ENCODE measurements around the gene HOXD3. TPM values are rescaled to one million over a fixed set of nuclear protein-coding genes. Genes with fewer than 3 reads are reported as not detected.

HOXD3 gene
- total RNA-seq, 1 experiment from 2014 or later, result 1.0 TPM

DNA sequence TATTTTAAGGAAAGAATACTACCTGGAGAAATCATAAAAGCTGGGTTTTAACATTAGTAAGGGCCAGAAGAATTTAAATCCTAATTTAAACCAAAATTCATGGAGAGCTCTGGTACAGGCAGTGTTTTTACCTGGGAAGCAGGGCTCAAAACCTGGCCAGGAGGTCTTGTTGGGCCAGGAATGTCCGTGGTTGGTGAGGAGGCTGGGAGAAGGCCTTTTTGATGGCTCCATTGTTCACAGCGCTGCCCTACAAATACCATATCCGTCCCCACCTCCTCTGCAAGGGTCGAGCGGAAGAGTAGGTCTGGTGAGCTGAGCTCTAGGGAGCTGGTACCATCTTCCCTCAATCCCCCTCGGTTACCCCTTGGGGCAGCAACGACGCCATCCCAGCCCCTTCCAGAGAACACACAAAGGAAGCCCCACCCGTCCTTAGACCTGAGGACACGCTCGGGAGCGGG, 20.5 kb downstream of the HOXD3 start:
- no peak for DNase-seq (ENCODE audit: low spot score)

DNA sequence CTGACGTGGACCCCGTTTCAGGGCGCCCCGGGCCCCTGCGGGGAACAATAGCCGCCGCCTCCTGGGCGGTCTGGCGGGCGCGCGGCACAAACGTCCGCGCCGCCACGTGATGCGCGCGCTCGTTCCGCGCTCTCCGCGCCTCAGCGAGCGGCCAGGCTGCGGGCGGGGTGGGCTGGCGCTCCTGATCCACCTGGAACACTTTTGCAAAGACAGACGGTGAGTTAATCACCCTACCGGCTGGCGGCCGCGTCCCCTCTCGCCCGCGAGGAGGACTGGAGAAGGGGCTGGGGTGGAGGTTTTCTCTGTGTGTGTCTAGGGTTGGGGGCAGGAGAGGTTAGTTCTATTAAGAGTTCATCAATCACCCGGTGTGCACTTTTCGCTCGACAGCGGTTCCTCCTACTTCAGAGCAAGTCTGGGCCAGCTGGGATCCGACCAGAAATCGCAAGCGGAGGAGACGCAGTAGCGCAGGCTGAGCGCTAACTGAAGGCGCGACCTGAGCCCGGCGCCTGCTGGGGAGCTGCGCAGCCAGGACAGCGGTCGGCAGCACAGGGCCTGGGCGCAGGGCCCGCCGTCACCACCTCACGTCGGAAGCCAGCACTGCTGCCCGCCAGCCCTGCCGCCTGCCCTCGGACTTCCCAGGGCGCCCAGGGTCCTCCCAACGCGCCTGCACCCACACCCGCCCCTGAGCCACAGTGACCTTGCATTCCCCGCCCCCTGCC, 21.1 kb downstream of the HOXD3 start:
- DNase-seq (ENCODE audit: low spot score), result no peak

DNA sequence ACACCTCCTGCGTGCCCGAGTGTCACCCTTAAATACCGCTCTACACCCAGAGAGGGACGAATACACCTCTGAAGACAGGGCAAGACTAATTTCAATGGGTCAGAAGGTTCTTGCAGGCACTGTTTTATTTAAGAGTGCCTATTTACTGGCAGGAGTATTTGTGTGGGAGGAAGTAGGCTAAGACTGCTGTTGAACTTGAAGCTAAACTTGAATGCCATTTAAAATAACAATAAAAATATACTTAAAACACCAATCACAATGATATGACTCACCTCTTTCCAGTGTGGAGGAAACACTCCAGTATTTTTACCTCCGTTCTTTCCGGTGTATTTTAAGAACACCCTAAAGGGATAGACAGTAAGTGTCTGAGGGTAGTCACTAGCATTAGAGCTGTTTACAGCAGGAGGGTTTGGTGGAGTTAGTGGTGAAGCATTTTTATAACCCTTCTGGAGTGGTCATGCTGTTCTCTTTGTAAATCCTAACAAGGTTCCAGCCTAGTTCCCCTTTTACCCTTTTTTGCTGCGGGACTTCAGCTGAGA, 21.7 kb downstream of the HOXD3 start:
- peak; percentile 22 for DNase-seq (ENCODE audit: low spot score)

GRCh38 chr2:176181551-176181950, 24.4 kb downstream of the HOXD3 start:
- DNase-seq (ENCODE audit: low spot score), result no peak

DNA sequence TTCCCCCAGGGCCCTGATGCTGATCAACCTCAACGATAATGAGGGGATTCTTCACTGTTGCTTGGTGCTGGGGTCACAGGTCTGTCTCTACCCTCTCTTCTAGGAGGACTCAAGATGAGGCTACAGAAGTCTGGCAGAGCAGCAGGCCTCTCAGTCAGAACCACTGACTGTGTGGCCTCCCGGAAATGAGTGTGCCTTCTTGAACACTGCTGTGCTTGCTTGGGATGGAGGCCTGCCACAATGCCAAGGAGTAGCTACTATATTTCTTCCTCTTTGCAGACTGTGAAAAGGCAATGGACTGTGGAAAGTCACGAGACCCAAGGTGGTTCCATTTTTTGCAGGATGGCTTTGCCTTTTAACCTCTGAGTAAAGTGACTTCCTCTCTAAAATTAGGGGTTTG, 25.6 kb downstream of the HOXD3 start:
- no peak for DNase-seq (ENCODE audit: low spot score)

- DNase-seq (ENCODE audit: low spot score), result no peak
Measured at GRCh38 chr2:176184749-176185148, 27.6 kb downstream of the HOXD3 start.

- no peak for DNase-seq (ENCODE audit: low spot score)
Measured at GRCh38 chr2:176186024-176186423, 28.9 kb downstream of the HOXD3 start.

DNA sequence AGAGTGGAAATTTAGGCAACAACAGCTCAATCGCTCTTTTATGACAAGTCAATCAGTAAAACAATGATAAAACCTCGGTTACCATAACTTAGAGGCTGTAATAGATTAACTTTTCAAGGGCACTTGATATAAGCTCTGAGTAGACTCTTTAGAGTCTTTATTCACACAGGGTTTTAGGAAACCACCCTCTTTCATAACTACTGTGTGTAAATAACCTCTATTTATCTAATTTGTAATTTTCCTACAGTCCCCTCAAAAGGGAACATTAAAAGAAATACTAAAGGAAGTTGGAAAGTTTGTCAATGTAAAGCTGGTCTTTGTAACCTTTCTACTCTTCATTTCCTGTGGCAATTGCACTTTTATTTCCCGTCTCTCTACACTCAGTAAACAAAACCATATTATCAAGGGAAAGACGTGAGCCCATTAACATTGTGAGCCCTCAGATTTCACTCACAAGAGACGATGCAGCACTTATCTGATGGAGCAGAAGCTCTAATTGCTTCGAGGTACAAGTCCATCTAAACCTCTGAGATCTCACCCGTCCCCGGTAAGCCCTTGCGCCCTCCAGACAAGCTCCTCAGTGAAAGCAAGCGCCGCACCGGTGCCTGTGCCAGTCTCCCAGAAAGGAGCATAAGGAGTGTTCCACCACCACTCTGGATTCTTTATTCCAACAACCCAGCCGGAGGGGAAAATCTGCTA, 30.2 kb downstream of the HOXD3 start:
- DNase-seq (ENCODE audit: low spot score), result no peak

- DNase-seq (ENCODE audit: low spot score), result no peak
Measured at GRCh38 chr2:176187899-176188773, 31.0 kb downstream of the HOXD3 start, which contains the start of gene HOXD1. HOXD1 (plus strand) TSS chr2:176188668; CDS start chr2:176188802, 134 bp downstream.

- no peak for DNase-seq (ENCODE audit: low spot score)
Measured at GRCh38 chr2:176188774-176189680, 31.9 kb downstream of the HOXD3 start.

DNA sequence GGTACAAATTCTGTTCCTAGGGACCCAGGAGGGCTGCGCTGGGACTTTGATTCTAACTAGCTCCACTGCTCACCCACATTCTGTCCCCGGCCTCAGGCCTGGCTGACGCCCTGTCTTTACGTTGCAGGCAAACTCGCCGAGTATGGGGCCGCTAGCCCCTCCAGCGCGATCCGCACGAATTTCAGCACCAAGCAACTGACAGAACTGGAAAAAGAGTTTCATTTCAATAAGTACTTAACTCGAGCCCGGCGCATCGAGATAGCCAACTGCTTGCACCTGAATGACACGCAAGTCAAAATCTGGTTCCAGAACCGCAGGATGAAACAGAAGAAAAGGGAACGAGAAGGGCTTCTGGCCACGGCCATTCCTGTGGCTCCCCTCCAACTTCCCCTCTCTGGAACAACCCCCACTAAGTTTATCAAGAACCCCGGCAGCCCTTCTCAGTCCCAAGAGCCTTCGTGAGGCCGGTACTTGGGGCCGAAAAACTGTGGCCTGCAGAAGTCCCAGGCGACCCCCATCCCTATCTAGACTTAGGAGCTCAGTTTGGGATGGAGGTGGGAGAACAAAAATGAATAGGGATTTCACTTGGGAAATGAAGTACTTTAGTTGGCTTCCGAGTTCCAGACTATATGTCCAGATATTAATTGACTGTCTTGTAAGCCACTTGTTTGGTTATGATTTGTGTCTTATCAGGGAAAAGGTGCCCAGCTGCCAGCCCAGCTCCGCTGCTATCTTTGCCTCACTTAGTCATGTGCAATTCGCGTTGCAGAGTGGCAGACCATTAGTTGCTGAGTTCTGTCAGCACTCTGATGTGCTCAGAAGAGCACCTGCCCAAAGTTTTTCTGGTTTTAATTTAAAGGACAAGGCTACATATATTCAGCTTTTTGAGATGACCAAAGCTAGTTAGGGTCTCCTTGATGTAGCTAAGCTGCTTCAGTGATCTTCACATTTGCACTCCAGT, 32.9 kb downstream of the HOXD3 start:
- no peak for DNase-seq (ENCODE audit: low spot score)

DNA sequence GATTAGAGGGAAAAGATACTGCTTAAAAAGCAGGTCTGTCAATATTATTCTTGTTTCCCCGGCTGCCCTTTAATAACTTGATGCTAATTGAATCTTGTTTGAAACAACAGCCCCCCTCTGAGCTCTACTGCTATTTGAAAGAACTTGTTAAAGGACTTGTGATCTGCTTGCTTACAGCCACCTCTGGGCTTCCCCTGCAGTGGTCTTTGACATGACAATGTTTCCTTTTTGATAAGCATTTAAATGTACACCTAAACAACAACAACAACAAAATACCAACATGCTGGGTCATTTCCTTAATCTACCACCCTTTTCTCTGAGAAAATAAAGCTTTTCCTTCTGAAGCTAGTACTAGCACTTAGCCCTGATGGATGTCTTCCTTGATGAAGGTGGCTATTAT, 35.2 kb downstream of the HOXD3 start:
- no peak for DNase-seq (ENCODE audit: low spot score)

DNA sequence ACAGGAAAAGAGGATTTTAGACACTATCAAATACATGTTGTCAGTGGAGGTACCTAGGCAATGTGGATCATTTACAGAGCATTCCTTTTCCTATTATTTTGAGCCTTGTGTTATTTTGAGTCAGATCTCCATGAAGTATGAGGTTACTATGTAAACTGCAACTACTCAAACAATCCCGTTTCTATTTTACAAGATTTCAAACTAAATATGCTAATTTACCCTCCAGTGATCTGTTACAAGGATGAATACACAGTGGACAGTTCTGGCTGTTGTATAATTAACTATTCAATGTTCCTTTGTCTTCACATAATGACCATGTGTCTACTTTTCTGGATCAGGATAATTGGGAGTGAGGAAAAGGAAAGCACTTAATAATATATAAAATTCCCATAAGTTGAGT, 35.9 kb downstream of the HOXD3 start:
- no peak for DNase-seq (ENCODE audit: low spot score)

- no peak for DNase-seq (ENCODE audit: low spot score)
Measured at GRCh38 chr2:176199902-176200301, 42.8 kb downstream of the HOXD3 start.

GRCh38 chr2:176200971-176201370, 43.9 kb downstream of the HOXD3 start:
- DNase-seq (ENCODE audit: low spot score), result no peak

- no peak for DNase-seq (ENCODE audit: low spot score)
Measured at GRCh38 chr2:176202491-176202890, 45.4 kb downstream of the HOXD3 start.

DNA sequence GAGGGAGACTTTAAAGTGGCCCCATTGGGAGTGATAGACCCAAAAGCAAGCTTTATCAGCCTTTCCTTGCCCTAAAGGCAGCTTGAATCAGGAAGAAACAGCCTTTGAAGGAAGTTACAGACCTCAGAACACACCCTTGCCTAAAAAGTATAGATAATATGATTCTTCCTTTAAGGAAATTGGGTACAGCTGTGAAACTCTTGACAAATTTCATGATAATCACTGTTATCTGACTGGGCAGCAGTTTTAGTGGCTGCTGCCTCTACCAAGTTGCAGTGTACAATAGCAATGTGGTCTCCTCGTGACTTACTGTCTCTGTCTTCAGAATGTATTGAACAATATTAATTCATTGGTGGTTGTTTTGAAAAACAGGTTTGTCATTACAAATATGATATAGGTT, 48.0 kb downstream of the HOXD3 start:
- no peak for DNase-seq (ENCODE audit: low spot score)

GRCh38 chr2:176206136-176206535, 49.0 kb downstream of the HOXD3 start:
- no peak for DNase-seq (ENCODE audit: low spot score)

DNA sequence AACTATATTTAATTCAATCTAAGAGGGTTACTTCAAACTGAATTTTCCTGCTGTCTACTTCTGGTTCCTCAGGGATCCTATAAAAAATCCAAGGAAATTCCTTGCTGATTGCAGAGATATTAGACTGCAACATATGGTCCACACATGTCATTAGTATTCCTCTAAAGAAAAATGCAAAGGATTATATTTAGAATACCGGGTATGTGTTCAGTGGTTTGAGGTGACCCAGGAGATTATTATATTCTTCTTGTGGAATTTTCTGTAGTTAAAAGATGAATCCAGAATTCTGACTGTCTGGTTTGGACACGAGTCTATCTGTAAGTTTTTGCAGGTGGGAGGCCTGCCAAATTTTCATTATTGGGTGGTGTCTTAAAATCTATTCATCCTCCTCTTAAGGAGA, 49.6 kb downstream of the HOXD3 start:
- no peak for DNase-seq (ENCODE audit: low spot score)

DNA sequence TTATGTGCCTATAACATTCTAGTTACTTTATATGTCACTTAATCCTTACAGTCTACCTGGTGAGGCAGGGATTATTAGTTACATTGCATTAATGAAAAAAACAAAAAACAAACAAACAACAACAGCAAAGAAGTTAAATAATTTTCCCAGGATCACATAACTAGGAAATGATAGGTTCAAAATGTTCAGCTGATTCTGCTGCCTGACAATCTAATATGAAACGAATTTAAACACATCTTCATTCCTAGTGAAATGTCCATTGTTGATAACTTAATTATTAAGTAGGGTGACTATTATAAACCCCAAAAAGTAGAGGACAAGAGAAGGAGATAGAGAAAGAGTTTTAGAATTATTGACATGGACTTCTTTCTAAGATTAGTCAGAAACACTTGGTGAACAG, 54.0 kb downstream of the HOXD3 start:
- no peak for DNase-seq (ENCODE audit: low spot score)

Measured in A172 (cell line).